NB4 (cell line): ENCODE data around the gene S100A1.

ENCODE experiments used
- MAX ChIP-seq: IDR thresholded peaks from 2 replicates; pipeline ENCODE4 v1.6.1; 2011; ENCODE audit warnings: low read depth, low read length
- MYC ChIP-seq: IDR thresholded peaks from 2 replicates; pipeline ENCODE4 v1.6.1; 2011; ENCODE audit warnings: low read depth, low read length
- POLR2A ChIP-seq: IDR thresholded peaks from 2 replicates; pipeline ENCODE4 v1.6.1; 2011; ENCODE audit warnings: mild to moderate bottlenecking; ENCODE audit not compliant: insufficient read length; ENCODE audit errors: extremely low read depth
- TF ChIP-seq, protein P1 (sequence below): IDR thresholded peaks from one replicate; pipeline ENCODE4 v1.5.1; 2012; ENCODE audit warnings: low read depth, low read length

- TF ChIP-seq, protein P1, sequence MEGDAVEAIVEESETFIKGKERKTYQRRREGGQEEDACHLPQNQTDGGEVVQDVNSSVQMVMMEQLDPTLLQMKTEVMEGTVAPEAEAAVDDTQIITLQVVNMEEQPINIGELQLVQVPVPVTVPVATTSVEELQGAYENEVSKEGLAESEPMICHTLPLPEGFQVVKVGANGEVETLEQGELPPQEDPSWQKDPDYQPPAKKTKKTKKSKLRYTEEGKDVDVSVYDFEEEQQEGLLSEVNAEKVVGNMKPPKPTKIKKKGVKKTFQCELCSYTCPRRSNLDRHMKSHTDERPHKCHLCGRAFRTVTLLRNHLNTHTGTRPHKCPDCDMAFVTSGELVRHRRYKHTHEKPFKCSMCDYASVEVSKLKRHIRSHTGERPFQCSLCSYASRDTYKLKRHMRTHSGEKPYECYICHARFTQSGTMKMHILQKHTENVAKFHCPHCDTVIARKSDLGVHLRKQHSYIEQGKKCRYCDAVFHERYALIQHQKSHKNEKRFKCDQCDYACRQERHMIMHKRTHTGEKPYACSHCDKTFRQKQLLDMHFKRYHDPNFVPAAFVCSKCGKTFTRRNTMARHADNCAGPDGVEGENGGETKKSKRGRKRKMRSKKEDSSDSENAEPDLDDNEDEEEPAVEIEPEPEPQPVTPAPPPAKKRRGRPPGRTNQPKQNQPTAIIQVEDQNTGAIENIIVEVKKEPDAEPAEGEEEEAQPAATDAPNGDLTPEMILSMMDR, result no peak
- TF ChIP-seq POLR2A, result no peak
- TF ChIP-seq MYC, result no peak
- no peak for TF ChIP-seq MAX
These were observed 11.9 kb upstream of the S100A1 start, which contains the start of gene S100A14 for GRCh38 chr1:153616144-153616916.
